Activated gamma-delta T cell treated with Interleukin-2 at 50 U/mL for 16 hours (primary cell): ENCODE results near the gene RANBP17.
"Not testable (repeated sequence)": the region's sequence is repeated elsewhere in the genome, so short reads cannot be mapped to it uniquely, and the experiment has no call there.

Source experiments
- DNase-seq: peaks from one replicate; pipeline ENCODE4 v3.0.0-alpha.2; 2020

The RANBP17 gene

GRCh38 chr5:170861917-170862766 is at the start of gene RANBP17:
TSS of gene RANBP17 (plus strand) at chr5:170862018.
- DNase-seq = no peak

GRCh38 chr5:170813231-170813630 is 48.6 kb upstream of the RANBP17 start:
- DNase-seq = no peak

- no peak for DNase-seq
These were observed 44.6 kb upstream of the RANBP17 start for GRCh38 chr5:170817195-170817594.

GRCh38 chr5:170818232-170818631 is 43.6 kb upstream of the RANBP17 start:
- no peak for DNase-seq

GRCh38 chr5:170819824-170820223 is 42.0 kb upstream of the RANBP17 start:
- no peak for DNase-seq

- DNase-seq = no peak
These were observed 40.5 kb upstream of the RANBP17 start for GRCh38 chr5:170821257-170821800.

GRCh38 chr5:170826117-170826516 is 35.7 kb upstream of the RANBP17 start:
- DNase-seq = no peak

DNA sequence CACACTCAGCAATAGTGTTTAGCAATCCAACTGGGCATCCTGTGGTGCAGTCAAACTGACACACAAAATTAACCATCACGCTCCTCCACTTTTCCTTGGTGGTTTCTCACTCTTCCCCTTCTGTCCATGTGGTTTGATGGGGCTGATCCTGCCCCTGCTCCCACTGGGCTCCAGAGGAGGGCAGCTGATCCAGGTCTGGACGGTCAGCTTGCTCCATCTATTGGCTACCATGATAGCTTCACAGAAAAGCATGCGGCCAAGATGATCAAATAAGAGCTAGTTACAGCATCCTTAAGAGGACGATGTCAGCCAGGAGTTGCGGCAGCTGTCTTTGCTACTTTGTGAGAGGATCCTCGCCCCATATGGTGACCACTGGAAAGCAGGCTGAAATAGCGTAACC is 29.6 kb upstream of the RANBP17 start:
- no peak for DNase-seq

DNA sequence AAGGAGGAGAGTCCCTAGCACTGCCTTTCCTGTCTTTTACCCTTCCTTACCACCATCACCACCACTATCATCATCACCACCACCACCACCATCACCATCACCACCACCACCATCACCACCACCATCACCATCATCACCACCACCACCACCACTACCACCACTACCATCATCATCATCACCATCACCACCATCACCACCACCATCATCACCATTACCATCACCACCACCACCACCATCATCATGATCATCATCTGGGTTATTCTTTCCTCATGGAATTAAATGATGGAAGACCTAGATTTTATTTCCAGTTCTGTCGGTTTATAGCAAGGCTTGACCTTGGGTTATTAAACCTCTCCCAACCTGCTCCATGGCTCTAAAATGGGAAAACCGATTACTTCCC is 27.8 kb upstream of the RANBP17 start:
- not testable (repeated sequence) for DNase-seq

- no peak for DNase-seq
These were observed 25.6 kb upstream of the RANBP17 start for GRCh38 chr5:170836226-170836625.

DNA sequence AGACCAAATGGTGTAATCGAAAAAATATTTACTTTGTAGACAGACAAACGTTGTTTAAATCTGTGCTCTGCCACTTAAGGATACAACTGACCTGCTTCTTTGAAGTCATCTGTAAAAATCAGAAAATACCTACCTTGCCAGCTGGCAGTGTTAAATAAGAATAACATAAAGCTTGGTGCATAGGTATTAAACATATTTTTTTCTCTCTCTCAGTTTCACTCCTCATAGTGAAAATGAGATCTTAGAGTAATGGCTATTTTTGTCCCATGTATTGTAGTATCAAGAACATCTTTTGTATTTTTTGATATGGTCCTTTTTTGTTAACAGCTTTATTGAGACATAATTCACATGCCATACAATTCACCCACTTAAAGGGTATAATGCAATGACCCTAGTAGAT is 17.9 kb upstream of the RANBP17 start:
- DNase-seq = no peak

- no peak for DNase-seq
These were observed 17.2 kb upstream of the RANBP17 start for GRCh38 chr5:170844651-170845050.

GRCh38 chr5:170846416-170846815 is 15.4 kb upstream of the RANBP17 start:
- no peak for DNase-seq

DNA sequence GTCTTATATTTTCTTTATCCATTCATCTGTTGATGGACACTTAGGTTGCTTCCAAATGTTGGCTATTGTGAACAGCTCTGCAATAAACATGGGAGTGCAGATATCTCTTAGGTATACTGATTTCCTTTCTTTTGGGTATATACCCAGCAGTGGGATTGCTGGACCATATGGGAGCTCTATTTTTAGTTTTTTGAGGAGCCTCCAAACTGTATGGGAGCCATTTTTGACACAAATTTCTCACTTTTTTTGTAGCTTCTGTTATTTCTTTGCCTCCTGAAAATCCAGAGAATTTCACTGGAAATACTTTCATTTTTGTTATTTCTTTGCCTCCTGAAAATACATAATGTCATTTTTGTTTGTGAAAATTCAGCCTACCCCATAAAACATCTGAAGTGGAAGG is 15.0 kb upstream of the RANBP17 start:
- DNase-seq = no peak

- no peak for DNase-seq
These were observed 13.8 kb upstream of the RANBP17 start for GRCh38 chr5:170848033-170848432.

- no peak for DNase-seq
These were observed 12.4 kb upstream of the RANBP17 start for GRCh38 chr5:170849374-170849773.

GRCh38 chr5:170854566-170854965 is 7.3 kb upstream of the RANBP17 start:
- DNase-seq = no peak

DNA sequence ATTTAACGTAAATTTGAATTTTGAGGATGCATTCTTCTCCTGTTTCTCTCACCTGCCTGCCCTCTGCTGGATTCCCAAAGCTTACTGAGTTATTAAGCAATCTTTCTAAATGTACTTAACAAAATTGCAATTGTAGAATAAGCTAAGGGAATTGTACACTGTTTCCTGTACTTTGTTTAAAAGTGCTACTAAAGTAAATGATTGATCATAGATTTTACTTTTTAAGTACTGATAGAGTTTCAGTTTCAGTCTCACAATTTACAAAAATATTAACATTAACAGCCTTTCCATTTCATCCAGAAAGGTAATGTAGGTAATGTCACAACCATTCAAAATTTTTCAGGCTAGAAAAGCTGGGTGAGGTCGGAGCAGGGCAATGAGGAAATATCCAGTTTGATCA is 4.8 kb upstream of the RANBP17 start:
- no peak for DNase-seq

DNA sequence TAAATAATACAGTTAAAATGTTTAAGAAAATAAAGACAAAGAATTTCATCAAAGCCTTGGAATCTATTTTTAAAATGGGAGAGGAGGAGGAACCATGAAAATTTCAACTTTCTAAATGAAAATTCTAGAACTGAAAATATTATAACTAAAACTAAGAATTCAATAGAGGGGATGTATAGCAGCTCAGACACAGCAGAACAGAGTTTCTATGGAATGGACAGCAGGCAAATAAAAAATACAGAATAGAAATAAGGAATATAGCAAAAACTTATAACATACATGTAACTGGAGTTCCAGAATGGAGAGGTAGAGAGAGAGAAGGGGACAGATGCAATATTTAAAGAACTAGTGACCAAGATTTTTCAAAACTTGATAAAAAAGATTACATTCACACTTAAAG is 1.4 kb upstream of the RANBP17 start:
- no peak for DNase-seq

DNA sequence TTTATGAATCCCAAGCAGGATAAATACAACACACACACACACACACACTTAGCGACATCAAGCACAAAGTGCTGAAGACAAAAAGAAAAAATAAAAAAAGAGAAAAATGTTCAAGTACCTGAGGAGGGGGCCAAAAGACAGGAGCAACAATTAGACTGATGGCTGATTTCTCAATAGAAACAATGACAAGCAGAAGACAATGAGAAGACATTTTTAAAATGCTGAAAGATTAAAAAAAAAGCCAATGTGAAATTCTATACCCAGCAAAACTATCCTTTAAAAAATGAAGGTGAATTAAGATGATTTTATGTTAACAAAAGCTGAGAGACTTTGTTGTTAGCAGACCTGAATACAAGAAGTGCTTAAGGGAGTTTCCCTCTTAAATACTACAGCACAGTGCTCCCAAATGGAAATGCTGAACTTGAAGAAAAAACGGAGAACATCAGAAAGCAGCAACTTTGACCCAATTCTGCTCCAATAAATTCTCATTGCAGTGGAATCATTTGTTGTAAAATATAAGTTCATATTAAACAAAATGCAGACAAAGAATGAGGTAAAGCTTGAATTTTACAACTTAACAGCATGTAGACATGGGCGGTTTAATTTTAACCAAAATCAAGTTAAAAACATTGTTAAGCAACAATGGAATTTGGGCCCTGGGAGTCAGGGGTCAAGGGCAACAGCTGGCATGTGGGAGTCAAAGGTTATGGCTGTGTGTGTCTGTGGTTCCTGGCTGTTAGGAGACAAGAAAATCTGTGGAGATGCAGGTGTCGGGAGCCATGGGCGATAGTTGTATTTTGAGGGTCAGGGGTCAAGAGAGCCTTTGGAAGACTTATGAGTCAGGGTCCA is 776 bp upstream of the RANBP17 start:
- no peak for DNase-seq

- no peak for DNase-seq
These were observed 226 bp upstream of the RANBP17 start for GRCh38 chr5:170861667-170861916.

- no peak for DNase-seq
These were observed 1.8 kb downstream of the RANBP17 start for GRCh38 chr5:170863646-170864045.

DNA sequence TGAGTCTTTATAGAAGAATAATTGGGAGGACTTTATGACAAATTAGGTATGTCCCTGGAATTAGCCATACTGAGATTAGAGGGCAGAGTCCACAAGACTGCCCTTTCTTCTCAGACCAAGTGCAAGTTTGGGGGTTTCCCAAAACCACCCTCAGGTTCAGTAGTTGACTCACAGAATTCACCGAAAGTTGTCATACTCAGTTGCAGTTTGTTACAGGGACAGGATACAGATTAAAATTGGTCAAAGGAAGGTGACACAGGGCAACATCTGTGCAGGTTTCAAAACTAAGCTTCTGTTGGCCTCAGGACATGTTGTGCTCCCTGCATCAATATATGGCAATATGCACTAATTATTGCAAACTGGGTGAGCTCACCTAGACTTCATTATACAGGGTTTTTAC is 3.8 kb downstream of the RANBP17 start:
- no peak for DNase-seq

DNA sequence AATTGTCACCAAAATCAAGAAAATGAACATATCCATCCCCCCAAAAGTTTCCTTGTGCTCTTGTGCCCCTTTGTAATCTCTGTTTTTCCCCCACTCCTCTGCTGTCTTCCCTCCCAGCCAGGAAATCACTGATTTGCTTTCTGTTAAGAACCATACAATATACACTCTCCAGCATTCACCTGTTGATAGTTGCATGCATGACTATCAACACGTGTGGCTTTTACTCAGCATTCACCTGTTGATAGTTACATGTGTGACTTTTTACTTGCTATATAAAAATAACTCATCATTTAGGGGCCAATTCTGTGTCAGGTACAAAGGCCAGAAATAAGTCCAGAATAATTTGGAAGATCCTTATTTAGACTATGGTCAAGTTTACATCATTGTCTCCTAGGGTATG is 6.0 kb downstream of the RANBP17 start:
- no peak for DNase-seq
